ENCODE data around the gene GJD3. TPM values are rescaled to one million over a fixed set of nuclear protein-coding genes. Genes with fewer than 3 reads are reported as not detected.

Gene GJD3
- total RNA-seq, 1 experiment from 2014 or later, result 0.71 TPM

- H3K36me3 Mint-ChIP-seq (ENCODE audit: insufficient read depth, unreplicated experiment), result peaks cover 44% of the 10 kb centered on the region
- CTCF ChIA-PET, result interaction anchor here (0.6 to 37.0 kb wide), 6 partner anchors 16 to 774 kb away, joined by 3 to 1520 read pairs (median 6); partner anchors contain the start of gene RARA
- no peak overlapping the region for H3K4me3 Mint-ChIP-seq (ENCODE audit: low read depth, unreplicated experiment)
These were observed 25.4 kb downstream of the GJD3 start for GRCh38 chr17:40338941-40339649.

GRCh38 chr17:40338058-40338457 lies 26.5 kb downstream of the GJD3 start:
- DNase-seq, result no peak
- Mint-ChIP-seq H3K4me1 (ENCODE audit: low read depth, unreplicated experiment) (peaks cover 44% of the 10 kb centered on the region), H3K27ac (ENCODE audit: unreplicated experiment) (no peak overlapping the region), H3K9me3 (ENCODE audit: low read depth, unreplicated experiment) (no peaks in the 10 kb centered on the region), H3K36me3 (ENCODE audit: insufficient read depth, unreplicated experiment) (peaks cover 41% of the 10 kb centered on the region), H3K27me3 (ENCODE audit: unreplicated experiment) (no peaks in the 10 kb centered on the region), H3K4me3 (ENCODE audit: low read depth, unreplicated experiment) (no peak overlapping the region)
- no peak for TF ChIP-seq CTCF (IDR thresholded peaks at IDR 0.05; ENCODE audit: unreplicated experiment)
- CTCF ChIA-PET, result interaction anchor here (0.7 to 37.0 kb wide), 2 partner anchors 19 to 1258 kb away, joined by 5 to 1520 read pairs; partner anchors contain the start of gene RARA
- intact Hi-C loops (cut with micrococcal nuclease; ENCODE audit: unreplicated experiment), result no loop called here
- no TSS peak for BruUV-seq (replicated peaks)

More at GRCh38 chr17:40338941-40339649, 25.4 kb downstream of the GJD3 start:
- Mint-ChIP-seq H3K4me1 (ENCODE audit: low read depth, unreplicated experiment) (peaks cover 51% of the 10 kb centered on the region), H3K9me3 (ENCODE audit: low read depth, unreplicated experiment) (no peaks in the 10 kb centered on the region), H3K27me3 (ENCODE audit: unreplicated experiment) (no peaks in the 10 kb centered on the region), H3K27ac (ENCODE audit: unreplicated experiment) (peak overlapping the region; percentile 0)
- no peak for TF ChIP-seq CTCF (IDR thresholded peaks at IDR 0.05; ENCODE audit: unreplicated experiment)
- no TSS peak for BruUV-seq (replicated peaks)
- intact Hi-C loops (cut with micrococcal nuclease; ENCODE audit: unreplicated experiment), result no loop called here
- no peak for DNase-seq

GRCh38 chr17:40337351-40337750 lies 27.2 kb downstream of the GJD3 start:
- no peak overlapping the region for H3K27ac Mint-ChIP-seq (ENCODE audit: unreplicated experiment)
- no peak for DNase-seq
- intact Hi-C loops (cut with micrococcal nuclease; ENCODE audit: unreplicated experiment), result no loop called here
- BruUV-seq (replicated peaks), result no TSS peak
- peaks cover 48% of the 10 kb centered on the region for H3K4me1 Mint-ChIP-seq (ENCODE audit: low read depth, unreplicated experiment)
- no peaks in the 10 kb centered on the region for H3K27me3 Mint-ChIP-seq (ENCODE audit: unreplicated experiment)
- H3K36me3 Mint-ChIP-seq (ENCODE audit: insufficient read depth, unreplicated experiment), result peaks cover 41% of the 10 kb centered on the region
- no peak for TF ChIP-seq CTCF (IDR thresholded peaks at IDR 0.05; ENCODE audit: unreplicated experiment)
- H3K4me3 Mint-ChIP-seq (ENCODE audit: low read depth, unreplicated experiment), result no peak overlapping the region
- H3K9me3 Mint-ChIP-seq (ENCODE audit: low read depth, unreplicated experiment), result no peaks in the 10 kb centered on the region
- CTCF ChIA-PET, result interaction anchor here (0.5 to 37.0 kb wide), 3 partner anchors 11 to 1497 kb away, joined by 6 to 1520 read pairs (median 1520); partner anchors contain the start of genes GJD3 and RARA

- Mint-ChIP-seq H3K36me3 (ENCODE audit: insufficient read depth, unreplicated experiment) (peaks cover 39% of the 10 kb centered on the region), H3K4me1 (ENCODE audit: low read depth, unreplicated experiment) (peaks cover 57% of the 10 kb centered on the region), H3K4me3 (ENCODE audit: low read depth, unreplicated experiment) (no peak overlapping the region), H3K9me3 (ENCODE audit: low read depth, unreplicated experiment) (no peaks in the 10 kb centered on the region), H3K27me3 (ENCODE audit: unreplicated experiment) (no peaks in the 10 kb centered on the region), H3K27ac (ENCODE audit: unreplicated experiment) (no peak overlapping the region)
- DNase-seq, result no peak
- intact Hi-C loops (cut with micrococcal nuclease; ENCODE audit: unreplicated experiment), result no loop called here
- TF ChIP-seq CTCF (IDR thresholded peaks at IDR 0.05; ENCODE audit: unreplicated experiment), result no peak
- BruUV-seq (replicated peaks), result no TSS peak
- CTCF ChIA-PET, result interaction anchor here (0.5 to 37.0 kb wide), 3 partner anchors 13 to 561 kb away, joined by 3 to 1520 read pairs (median 1520); partner anchors contain the start of genes GJD3 and RARA
These were observed 28.9 kb downstream of the GJD3 start for GRCh38 chr17:40335620-40336019.

All from Calu3 (cell line).